Measurements from ENCODE around the gene SAA4.

- TF ChIP-seq, protein P1, sequence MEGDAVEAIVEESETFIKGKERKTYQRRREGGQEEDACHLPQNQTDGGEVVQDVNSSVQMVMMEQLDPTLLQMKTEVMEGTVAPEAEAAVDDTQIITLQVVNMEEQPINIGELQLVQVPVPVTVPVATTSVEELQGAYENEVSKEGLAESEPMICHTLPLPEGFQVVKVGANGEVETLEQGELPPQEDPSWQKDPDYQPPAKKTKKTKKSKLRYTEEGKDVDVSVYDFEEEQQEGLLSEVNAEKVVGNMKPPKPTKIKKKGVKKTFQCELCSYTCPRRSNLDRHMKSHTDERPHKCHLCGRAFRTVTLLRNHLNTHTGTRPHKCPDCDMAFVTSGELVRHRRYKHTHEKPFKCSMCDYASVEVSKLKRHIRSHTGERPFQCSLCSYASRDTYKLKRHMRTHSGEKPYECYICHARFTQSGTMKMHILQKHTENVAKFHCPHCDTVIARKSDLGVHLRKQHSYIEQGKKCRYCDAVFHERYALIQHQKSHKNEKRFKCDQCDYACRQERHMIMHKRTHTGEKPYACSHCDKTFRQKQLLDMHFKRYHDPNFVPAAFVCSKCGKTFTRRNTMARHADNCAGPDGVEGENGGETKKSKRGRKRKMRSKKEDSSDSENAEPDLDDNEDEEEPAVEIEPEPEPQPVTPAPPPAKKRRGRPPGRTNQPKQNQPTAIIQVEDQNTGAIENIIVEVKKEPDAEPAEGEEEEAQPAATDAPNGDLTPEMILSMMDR (IDR thresholded peaks at IDR 0.05; ENCODE audit: low read depth, low read length, poor library complexity, severe bottlenecking): no peak
- TF ChIP-seq EZH2phosphoT487 (IDR thresholded peaks at IDR 0.05; ENCODE audit: borderline replicate concordance, low read length): no peak
Measured at GRCh38 chr11:18235394-18236334, 938 bp downstream of the SAA4 start.
